Keratinocyte (primary cell): Measurements from ENCODE around the gene SDK2. TPM values are rescaled to one million over a fixed set of nuclear protein-coding genes. Genes with fewer than 3 reads are reported as not detected.

Experiments used
- DNase-seq: peaks from one replicate; pipeline ENCODE4 v3.0.0-alpha.2; 2011; ENCODE audit warnings: low read depth, missing footprints, low spot score
- FAIRE-seq: peaks from 2 replicates; lab custom pipeline; 2011; peaks lifted over from hg19 to GRCh38; lab: Jason Lieb, UNC
- H2AFZ ChIP-seq: 2 replicates; pipeline ENCODE4 v1.6.0; 2012; ENCODE audit warnings: low read length, control low read depth, inconsistent platforms; ENCODE audit not compliant: control insufficient read depth
- H3K27ac ChIP-seq: 2 replicates; pipeline ENCODE4 v1.5.1; 2011; ENCODE audit warnings: low read length; ENCODE audit not compliant: control insufficient read depth, insufficient read depth
- H3K27me3 ChIP-seq: 3 replicates; pipeline ENCODE4 v1.6.0; 2011; ENCODE audit warnings: low read length; ENCODE audit not compliant: control insufficient read depth, insufficient read depth; ENCODE audit errors: extremely low read depth
- H3K36me3 ChIP-seq, 2 experiments: 2 replicates in 1 of 2; 3 replicates in 1 of 2; pipeline ENCODE4 v1.5.1; 2011; ENCODE audit warnings: low read length in 2 of 2, mild to moderate bottlenecking in 1 of 2; ENCODE audit not compliant: control insufficient read depth in 2 of 2, insufficient read depth in 2 of 2; ENCODE audit errors: extremely low read depth in 1 of 2
- H3K4me1 ChIP-seq: 3 replicates; pipeline ENCODE4 v1.5.1; 2011; ENCODE audit warnings: low read length; ENCODE audit not compliant: control insufficient read depth, insufficient read depth; ENCODE audit errors: extremely low read depth
- H3K4me2 ChIP-seq: 3 replicates; pipeline ENCODE4 v1.6.0; 2011; ENCODE audit warnings: low read depth, low read length; ENCODE audit not compliant: control insufficient read depth, insufficient read depth; ENCODE audit errors: extremely low read depth
- H3K4me3 ChIP-seq, 3 experiments: fragments of 200-600 bp in 1 of 3; sonication (generic) in 1 of 3; 2 replicates in 2 of 3; 3 replicates in 1 of 3; pipeline ENCODE4 v1.5.1; 2011 to 2016; ENCODE audit warnings: low read length in 3 of 3, mild to moderate bottlenecking in 3 of 3, control low read depth in 2 of 3, inconsistent platforms in 1 of 3, low read depth in 1 of 3, mixed read lengths in 1 of 3, mixed run types in 1 of 3, moderate library complexity in 1 of 3; ENCODE audit not compliant: control insufficient read depth in 2 of 3, insufficient read depth in 2 of 3; ENCODE audit errors: extremely low read depth in 1 of 3
- H3K79me2 ChIP-seq: 2 replicates; pipeline ENCODE4 v1.6.0; 2012; ENCODE audit warnings: low read length; ENCODE audit not compliant: control insufficient read depth, insufficient read depth
- H3K9ac ChIP-seq: 3 replicates; pipeline ENCODE4 v1.6.0; 2011; ENCODE audit warnings: low read length; ENCODE audit not compliant: control insufficient read depth, insufficient read depth; ENCODE audit errors: extremely low read depth
- H3K9me1 ChIP-seq: 3 replicates; pipeline ENCODE4 v1.6.0; 2011; ENCODE audit warnings: low read length; ENCODE audit not compliant: control insufficient read depth, insufficient read depth; ENCODE audit errors: extremely low read depth
- H3K9me3 ChIP-seq: 2 replicates; pipeline ENCODE4 v1.5.1; 2012; ENCODE audit warnings: low read depth, low read length; ENCODE audit not compliant: control insufficient read depth
- H4K20me1 ChIP-seq: 3 replicates; pipeline ENCODE4 v1.6.0; 2011; ENCODE audit warnings: low read length; ENCODE audit not compliant: control insufficient read depth, insufficient read depth; ENCODE audit errors: extremely low read depth
- CTCF ChIP-seq, 3 experiments: IDR thresholded peaks in 1 of 3; conservative IDR thresholded peaks in 1 of 3; optimal IDR thresholded peaks in 1 of 3; 2 replicates in 2 of 3; 3 replicates in 1 of 3; pipeline versions ENCODE3 to v1.5.1; 2011; ENCODE audit warnings: low read length in 3 of 3, mild to moderate bottlenecking in 3 of 3, moderate library complexity in 2 of 3, control low read depth in 1 of 3, inconsistent platforms in 1 of 3; ENCODE audit not compliant: insufficient read depth in 2 of 3; ENCODE audit errors: extremely low read depth in 1 of 3
- EZH2 ChIP-seq: IDR thresholded peaks from one replicate; pipeline ENCODE4 v1.6.1; 2012; ENCODE audit warnings: inconsistent platforms, mild to moderate bottlenecking, low read length, moderate library complexity
- dilution Hi-C: fragments of 300-500 bp; cut with MboI; formaldehyde crosslinking; loops from one replicate; pipeline ENCODE4 v1.7.0; 2020; ENCODE audit warnings: low sequenced_read_pairs; ENCODE audit not compliant: extremely low pct_ligation_motif_present
- polyA plus RNA-seq, 5 experiments: library from polyadenylated mRNA; depleted of rRNA in 3 of 5; stranded (reverse) in 3 of 5; stranded (forward) in 1 of 5; unstranded in 1 of 5; fragments of >200 nt; gene quantifications; 1 replicate in 1 of 5; 2 replicates in 3 of 5; 3 replicates in 1 of 5; pipeline versions ENCODE4 v1.2.1 to v1.2.3, GENCODE V29; 2011 to 2012; ENCODE audit warnings: missing spikeins in 2 of 5, low read depth in 1 of 5, low replicate concordance in 1 of 5

The SDK2 gene
- polyA plus RNA-seq, 1 donor (not counting 4 experiments of a cell fraction or from before 2014, with no cell fraction given) = 1.8 TPM

- no peaks in the 10 kb centered on the region for H3K27me3 ChIP-seq
- peaks cover 17% of the 10 kb centered on the region for H3K79me2 ChIP-seq
- H3K9me3 ChIP-seq = no peaks in the 10 kb centered on the region
- H3K4me2 ChIP-seq = peak within 1 kb of the TSS; percentile 67
- peak within 1 kb of the TSS; percentile 92 for H3K9ac ChIP-seq
- H2AFZ ChIP-seq = peak within 1 kb of the TSS; percentile 98
- H3K27ac ChIP-seq = peak within 1 kb of the TSS; percentile 86
- peaks cover 48% of the 10 kb centered on the region for H3K4me1 ChIP-seq
- dilution Hi-C loops = no loop called here
- FAIRE-seq (no peak), DNase-seq (no peak)
- no peaks in the 10 kb centered on the region for H3K9me1 ChIP-seq
- no peak for TF ChIP-seq CTCF (optimal IDR thresholded peaks at IDR 0.05 in 1 of 3, IDR thresholded peaks at IDR 0.05 in 1 of 3, conservative IDR thresholded peaks at IDR 0.05 in 1 of 3; ENCODE audit: extremely low read depth in 1 of 3, insufficient read depth in 2 of 3, low read length in 3 of 3)
- H4K20me1 ChIP-seq = no peaks in the 10 kb centered on the region
- no peaks in the 10 kb centered on the region for H3K36me3 ChIP-seq
- peak within 1 kb of the TSS; percentile 75 to 93 (median 86) for H3K4me3 ChIP-seq
These were observed 332.2 kb downstream of the SDK2 start, which contains the start of gene CDC42EP4 for GRCh38 chr17:73311781-73312641. Gene CDC42EP4, minus strand, starts transcription at chr17:73312001. Its CDS starts 25,501 bp downstream, at chr17:73286500.

DNA sequence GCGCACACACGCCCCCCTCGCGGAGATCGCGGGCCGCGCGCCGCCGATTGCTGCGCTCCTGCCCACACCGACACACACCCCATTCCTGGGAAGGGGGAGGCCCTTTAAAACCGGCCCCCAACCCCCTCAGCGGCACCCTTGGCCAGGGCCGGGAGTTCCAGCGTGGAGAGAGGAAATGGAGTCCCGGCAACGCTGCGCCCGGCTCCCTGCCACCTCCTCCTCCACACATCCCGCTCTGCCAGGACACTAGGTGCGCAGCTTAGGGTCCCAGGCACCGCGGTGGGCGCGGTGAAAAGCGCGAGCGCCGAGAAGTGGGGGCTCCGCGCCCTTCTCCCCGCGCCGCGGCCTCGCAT, 332.8 kb downstream of the SDK2 start:
- Histone ChIP-seq H3K27me3 (no peaks in the 10 kb centered on the region), H3K4me2 (peak overlapping the region; percentile 67), H3K9ac (peak overlapping the region; percentile 92), H3K79me2 (peaks cover 22% of the 10 kb centered on the region), H4K20me1 (no peaks in the 10 kb centered on the region), H2AFZ (peak overlapping the region; percentile 98), H3K27ac (peak overlapping the region; percentile 86), H3K9me3 (no peaks in the 10 kb centered on the region), H3K9me1 (no peaks in the 10 kb centered on the region), H3K4me1 (peaks cover 51% of the 10 kb centered on the region), H3K36me3 (no peaks in the 10 kb centered on the region), H3K4me3 (peak overlapping the region; percentile 75 to 93 (median 86))
- dilution Hi-C loops = no loop called here
- TF ChIP-seq EZH2 (no peak), CTCF (optimal IDR thresholded peaks at IDR 0.05 in 1 of 3, IDR thresholded peaks at IDR 0.05 in 1 of 3, conservative IDR thresholded peaks at IDR 0.05 in 1 of 3; ENCODE audit: extremely low read depth in 1 of 3, insufficient read depth in 2 of 3, low read length in 3 of 3) (no peak)
- no peak for DNase-seq
- FAIRE-seq = no peak
